CD14-positive monocyte (primary cell): ENCODE measurements around the gene FAM3A. TPM values are rescaled to one million over a fixed set of nuclear protein-coding genes. Genes with fewer than 3 reads are reported as not detected.
"Not testable (repeated sequence)": the region's sequence is repeated elsewhere in the genome, so short reads cannot be mapped to it uniquely, and the experiment has no call there.

Experiments used
- DNase-seq, 3 donors: peaks; one replicate each; pipeline ENCODE4 v3.0.0-alpha.2; 2011 to 2022
- H2AFZ ChIP-seq: 2 replicates; pipeline ENCODE4 v1.6.0; 2012; ENCODE audit warnings: mild to moderate bottlenecking, low read depth, low read length, inconsistent platforms; ENCODE audit not compliant: insufficient read depth, poor library complexity, severe bottlenecking
- H3K27ac ChIP-seq, 2 donors: 1 replicate in 1 of 2; 2 replicates in 1 of 2; pipeline ENCODE4 v1.5.1; 2012 to 2013; ENCODE audit warnings: low read length in 2 of 2, control low read depth in 1 of 2, inconsistent platforms in 1 of 2, low read depth in 1 of 2, mild to moderate bottlenecking in 1 of 2
- H3K27me3 ChIP-seq, 2 donors: one replicate each; pipeline versions ENCODE4 v1.6.0 to v1.6.1; 2011 to 2013; ENCODE audit warnings: low read length in 2 of 2; ENCODE audit not compliant: control insufficient read depth in 2 of 2, insufficient read depth in 2 of 2
- H3K36me3 ChIP-seq, 2 donors: replicated peaks in 1 of 2; 1 replicate in 1 of 2; 2 replicates in 1 of 2; pipeline versions ENCODE4 v1.5.1 to v1.6.1; 2012 to 2013; ENCODE audit warnings: low read length in 2 of 2, control low read depth in 1 of 2, inconsistent platforms in 1 of 2, mild to moderate bottlenecking in 1 of 2; ENCODE audit not compliant: insufficient read depth in 2 of 2, control insufficient read depth in 1 of 2
- H3K4me1 ChIP-seq, 2 donors: 1 replicate in 1 of 2; 2 replicates in 1 of 2; pipeline versions ENCODE4 v1.5.1 to v1.6.1; 2012 to 2013; ENCODE audit warnings: low read length in 2 of 2, control low read depth in 1 of 2, inconsistent platforms in 1 of 2, mild to moderate bottlenecking in 1 of 2, moderate library complexity in 1 of 2; ENCODE audit not compliant: insufficient read depth in 2 of 2, control insufficient read depth in 1 of 2
- H3K4me2 ChIP-seq: replicated peaks from 2 replicates; pipeline ENCODE3; 2012; ENCODE audit warnings: low read length, moderate library complexity, mild to moderate bottlenecking; ENCODE audit not compliant: poor library complexity, severe bottlenecking; ENCODE audit errors: extremely low read depth
- H3K4me3 ChIP-seq, 3 experiments: fragments of 200-600 bp in 1 of 3; sonication (generic) in 1 of 3; replicated peaks in 1 of 3; 1 replicate in 2 of 3; 2 replicates in 1 of 3; pipeline ENCODE4 v1.5.1; 2011 to 2013; ENCODE audit warnings: low read length in 3 of 3, mild to moderate bottlenecking in 3 of 3, control low read depth in 2 of 3, low read depth in 2 of 3, inconsistent platforms in 1 of 3, moderate library complexity in 1 of 3
- H3K79me2 ChIP-seq: 2 replicates; pipeline ENCODE4 v1.6.0; 2012; ENCODE audit warnings: mild to moderate bottlenecking, control low read depth, inconsistent platforms, low read length, moderate library complexity; ENCODE audit not compliant: insufficient read depth
- H3K9ac ChIP-seq: 2 replicates; pipeline ENCODE4 v1.6.0; 2017; ENCODE audit warnings: low read length, mild to moderate bottlenecking; ENCODE audit not compliant: insufficient read depth, poor library complexity, severe bottlenecking
- H3K9me3 ChIP-seq, 2 donors: replicated peaks in 1 of 2; 1 replicate in 1 of 2; 2 replicates in 1 of 2; pipeline versions ENCODE4 v1.5.1 to v1.6.1; 2012 to 2013; ENCODE audit warnings: low read length in 2 of 2, control low read depth in 1 of 2; ENCODE audit not compliant: control insufficient read depth in 1 of 2, insufficient read depth in 1 of 2
- H4K20me1 ChIP-seq: 2 replicates; pipeline ENCODE4 v1.6.0; 2012; ENCODE audit warnings: mild to moderate bottlenecking, low read length, control low read depth, moderate library complexity; ENCODE audit not compliant: insufficient read depth
- H3K27ac Mint-ChIP-seq, 7 donors: one replicate each; pipeline ENCODE4 v1.8.0; 2020; ENCODE audit warnings: mild to moderate bottlenecking in 7 of 7, mixed read lengths in 7 of 7, moderate library complexity in 6 of 7, inconsistent platforms in 2 of 7
- H3K27me3 Mint-ChIP-seq, 3 donors: one replicate each; pipeline ENCODE4 v1.8.0; 2021 to 2022; ENCODE audit warnings: low read depth in 3 of 3, mild to moderate bottlenecking in 3 of 3, mixed read lengths in 3 of 3, moderate library complexity in 3 of 3, inconsistent platforms in 1 of 3
- H3K36me3 Mint-ChIP-seq, 2 donors: one replicate each; pipeline ENCODE4 v1.8.0; 2020; ENCODE audit warnings: mixed read lengths in 2 of 2, inconsistent platforms in 1 of 2, mild to moderate bottlenecking in 1 of 2
- H3K4me1 Mint-ChIP-seq: one replicate; pipeline ENCODE4 v1.8.0; 2020; ENCODE audit warnings: mild to moderate bottlenecking, mixed read lengths
- H3K4me3 Mint-ChIP-seq, 2 donors: one replicate each; pipeline ENCODE4 v1.8.0; 2020; ENCODE audit warnings: mild to moderate bottlenecking in 2 of 2, mixed read lengths in 2 of 2, moderate library complexity in 1 of 2
- H3K9me3 Mint-ChIP-seq, 7 donors: one replicate each; pipeline ENCODE4 v1.8.0; 2020 to 2022; ENCODE audit warnings: mixed read lengths in 7 of 7, mild to moderate bottlenecking in 6 of 7, moderate library complexity in 6 of 7, inconsistent platforms in 2 of 7
- WGBS: methylation state at CpG from one replicate; pipeline ENCODE4 v1.1.5; 2013; ENCODE audit warnings: missing lambda C conversion rate; ENCODE audit not compliant: insufficient coverage; 5-methylcytosine and 5-hydroxymethylcytosine counted together
- intact Hi-C, 2 donors: fragments of 100-400 bp; cut with micrococcal nuclease; formaldehyde crosslinking; loops; one replicate each; pipeline versions ENCODE4 v1.15.0 to v1.15.1; 2023
- polyA plus RNA-seq, 3 donors: library from polyadenylated mRNA; depleted of rRNA in 1 of 3; unstranded in 2 of 3; stranded (reverse) in 1 of 3; fragments of 300-500 nt in 2 of 3; fragments of >200 nt in 1 of 3; fragmentation: Illumina TruSeq in 2 of 3; gene quantifications; 1 replicate in 2 of 3; 2 replicates in 1 of 3; pipeline ENCODE4 v1.2.3, GENCODE V29; 2012 to 2021
- TF ChIP-seq, protein P1 (sequence below): fragments of 200-600 bp; IDR thresholded peaks from one replicate; pipeline ENCODE4 v1.8.0; 2022; ENCODE audit warnings: antibody characterized with exemption, mild to moderate bottlenecking

FAM3A gene
- polyA plus RNA-seq, 3 donors = 14.5 to 26.5 (median 16.3) TPM

DNA sequence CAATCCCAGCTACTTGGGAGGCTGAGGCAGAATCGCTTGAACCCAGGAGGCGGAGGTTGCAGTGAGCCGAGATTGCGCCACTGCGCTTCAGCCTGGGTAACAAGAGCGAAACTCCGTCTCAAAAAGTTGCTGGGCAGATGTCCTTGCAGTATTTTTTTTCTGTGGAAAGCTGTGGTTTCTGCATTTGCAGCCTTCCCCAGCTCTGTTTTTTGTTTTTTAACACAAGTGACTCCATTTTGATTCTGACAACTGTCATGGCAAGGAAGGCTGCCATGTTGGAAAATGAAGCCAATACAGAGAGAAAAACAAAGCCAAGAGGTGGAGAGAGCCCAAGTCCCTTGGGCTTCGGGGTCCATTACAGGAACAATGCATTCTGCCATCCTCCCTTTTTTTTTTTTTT lies 13.9 kb downstream of the FAM3A start:
- H3K27ac ChIP-seq = no peak overlapping the region
- Mint-ChIP-seq H3K27me3 (peaks cover 2 to 3% (median 2%) of the 10 kb centered on the region in 3 donors), H3K4me1 (peaks cover 8% of the 10 kb centered on the region), H3K36me3 (peaks cover 16 to 20% of the 10 kb centered on the region in 2 donors), H3K4me3 (no peak overlapping the region), H3K9me3 (peaks cover 0 to 4% (median 0%) of the 10 kb centered on the region in 7 donors), H3K27ac (no peak overlapping the region)
- no peak overlapping the region for H2AFZ ChIP-seq
- no peaks in the 10 kb centered on the region for H4K20me1 ChIP-seq
- no peak for DNase-seq
- no peak overlapping the region for H3K4me2 ChIP-seq
- peaks cover 4 to 7% of the 10 kb centered on the region in 2 donors for H3K4me1 ChIP-seq
- no peak overlapping the region for H3K4me3 ChIP-seq
- intact Hi-C loops = no loop called here
- H3K79me2 ChIP-seq = no peaks in the 10 kb centered on the region
- TF ChIP-seq, protein P1, sequence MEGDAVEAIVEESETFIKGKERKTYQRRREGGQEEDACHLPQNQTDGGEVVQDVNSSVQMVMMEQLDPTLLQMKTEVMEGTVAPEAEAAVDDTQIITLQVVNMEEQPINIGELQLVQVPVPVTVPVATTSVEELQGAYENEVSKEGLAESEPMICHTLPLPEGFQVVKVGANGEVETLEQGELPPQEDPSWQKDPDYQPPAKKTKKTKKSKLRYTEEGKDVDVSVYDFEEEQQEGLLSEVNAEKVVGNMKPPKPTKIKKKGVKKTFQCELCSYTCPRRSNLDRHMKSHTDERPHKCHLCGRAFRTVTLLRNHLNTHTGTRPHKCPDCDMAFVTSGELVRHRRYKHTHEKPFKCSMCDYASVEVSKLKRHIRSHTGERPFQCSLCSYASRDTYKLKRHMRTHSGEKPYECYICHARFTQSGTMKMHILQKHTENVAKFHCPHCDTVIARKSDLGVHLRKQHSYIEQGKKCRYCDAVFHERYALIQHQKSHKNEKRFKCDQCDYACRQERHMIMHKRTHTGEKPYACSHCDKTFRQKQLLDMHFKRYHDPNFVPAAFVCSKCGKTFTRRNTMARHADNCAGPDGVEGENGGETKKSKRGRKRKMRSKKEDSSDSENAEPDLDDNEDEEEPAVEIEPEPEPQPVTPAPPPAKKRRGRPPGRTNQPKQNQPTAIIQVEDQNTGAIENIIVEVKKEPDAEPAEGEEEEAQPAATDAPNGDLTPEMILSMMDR = no peak
- H3K9ac ChIP-seq = no peak overlapping the region
- H3K27me3 ChIP-seq = no peaks in the 10 kb centered on the region
- no peaks in the 10 kb centered on the region for H3K9me3 ChIP-seq
- H3K36me3 ChIP-seq = peaks cover 6 to 14% of the 10 kb centered on the region in 2 donors
- 100% methylated on average over 2 of the region's 8 CpGs for WGBS

DNA sequence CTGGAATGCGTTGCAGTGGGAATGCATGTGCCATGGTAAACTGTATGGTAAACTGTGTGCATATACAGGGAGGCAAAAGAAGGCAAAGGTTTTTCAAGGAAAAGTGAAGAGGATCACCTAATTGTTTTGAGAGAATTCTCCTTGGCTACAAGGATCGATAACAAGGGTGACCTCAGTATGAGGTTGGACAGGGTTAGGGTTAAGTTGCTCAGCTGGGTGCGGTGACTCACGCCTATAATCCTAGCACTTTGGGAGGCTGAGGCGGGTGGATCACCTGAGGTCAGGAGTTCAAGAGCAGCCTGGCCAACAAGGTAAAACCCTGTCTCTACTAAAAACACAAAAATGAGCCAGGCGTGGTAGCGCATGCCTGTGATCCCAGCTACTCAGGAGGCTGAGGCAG lies 14.6 kb downstream of the FAM3A start:
- H3K27ac ChIP-seq, H3K9ac ChIP-seq, DNase-seq, H3K4me1 ChIP-seq, H3K27me3 Mint-ChIP-seq, H3K27ac Mint-ChIP-seq, H3K4me1 Mint-ChIP-seq, H3K9me3 Mint-ChIP-seq, H2AFZ ChIP-seq, H3K36me3 ChIP-seq, H3K9me3 ChIP-seq, H3K4me2 ChIP-seq, H4K20me1 ChIP-seq, H3K79me2 ChIP-seq, intact Hi-C loops, H3K4me3 Mint-ChIP-seq, H3K27me3 ChIP-seq, H3K4me3 ChIP-seq: not testable (repeated sequence)
- no CpG with 5 or more reads among the region's 7 CpGs for WGBS
- H3K36me3 Mint-ChIP-seq = peaks cover 13 to 16% of the 10 kb centered on the region in 2 donors

DNA sequence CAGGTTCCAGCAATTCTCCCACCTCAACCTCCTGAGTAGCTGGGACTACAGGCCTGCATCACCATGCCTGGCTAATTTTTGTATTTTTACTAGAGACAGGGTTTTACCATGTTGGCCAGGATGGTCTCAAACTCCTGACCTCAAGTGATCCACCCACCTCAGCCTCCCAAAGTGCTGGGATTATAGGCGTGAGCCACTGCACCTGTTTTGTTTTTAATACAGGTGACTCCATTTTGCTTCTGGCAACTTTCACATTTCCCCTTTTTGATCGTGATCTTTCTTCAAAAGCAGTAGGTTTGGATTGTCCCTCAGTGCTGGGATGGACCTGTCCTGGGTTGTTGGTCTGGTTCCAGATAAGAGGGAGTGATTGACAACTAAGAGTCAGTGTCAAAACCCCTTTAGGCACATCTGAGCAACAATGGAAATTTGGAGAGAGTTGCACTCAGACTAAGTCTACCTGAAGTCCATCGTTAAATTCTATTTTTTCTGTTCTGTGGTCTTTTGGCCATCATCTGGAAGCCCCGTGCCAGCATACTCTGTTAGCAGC lies 19.4 kb downstream of the FAM3A start:
- H3K4me3 Mint-ChIP-seq, H3K79me2 ChIP-seq, H3K36me3 Mint-ChIP-seq, H3K36me3 ChIP-seq, H3K27ac Mint-ChIP-seq, H3K27ac ChIP-seq, H3K9me3 ChIP-seq, H3K4me1 Mint-ChIP-seq, H3K9me3 Mint-ChIP-seq, H3K27me3 ChIP-seq, DNase-seq, H3K9ac ChIP-seq, H3K4me1 ChIP-seq, H4K20me1 ChIP-seq, H3K4me2 ChIP-seq, H3K4me3 ChIP-seq, intact Hi-C loops, H2AFZ ChIP-seq: not testable (repeated sequence)
- no CpG with 5 or more reads among the region's 4 CpGs for WGBS
- peaks cover 0 to 11% (median 2%) of the 10 kb centered on the region in 3 donors for H3K27me3 Mint-ChIP-seq
